ENCODE results near the gene HECTD1.
"Not testable (repeated sequence)": the region's sequence is repeated elsewhere in the genome, so short reads cannot be mapped to it uniquely, and the experiment has no call there.

GRCh38 chr14:31182016-31182415 is 25.6 kb downstream of the HECTD1 start:
- TF ChIP-seq REST (IDR thresholded peaks at IDR 0.05; ENCODE audit: insufficient replicate concordance, low read depth); POLR2AphosphoS5 (IDR thresholded peaks at IDR 0.05; ENCODE audit: low read depth); CTCF (IDR thresholded peaks at IDR 0.05; ENCODE audit: insufficient read depth, low read length); GABPA (IDR thresholded peaks at IDR 0.05; ENCODE audit: low read depth); SPI1 (IDR thresholded peaks at IDR 0.05; ENCODE audit: borderline replicate concordance, low read depth): not testable (repeated sequence)

Measured in HL-60 (cell line).